OCI-LY7 (cell line): ENCODE data around the gene WDR91. TPM values are rescaled to one million over a fixed set of nuclear protein-coding genes. Genes with fewer than 3 reads are reported as not detected.

ENCODE experiments used
- BruUV-seq: library from RNA; stranded (reverse); fragments of 400-500 nt; replicated peaks from 2 replicates; lab custom pipeline; 2021; lab: Mats Ljungman, UMichigan
- CTCF ChIA-PET: fragments of 300-600 bp; sonication (Branson Sonifier 250); formaldehyde crosslinking; loops from one replicate; lab custom pipeline; 2022; ENCODE audit warnings: antibody characterized with exemption; ENCODE audit not compliant: unreplicated experiment; lab: Charles Lee
- POLR2A ChIA-PET: fragments of 300-600 bp; sonication (Branson Sonifier 250); formaldehyde crosslinking; loops from one replicate; lab custom pipeline; 2022; ENCODE audit warnings: antibody characterized with exemption; lab: Charles Lee
- DNase-seq: peaks from one replicate; pipeline ENCODE4 v3.0.0-alpha.2; 2015; ENCODE audit warnings: low spot score
- H2AFZ ChIP-seq: fragments of 200-600 bp; sonication (generic), shearing (Covaris generic); 2 replicates; pipeline ENCODE4 v1.6.1; 2014; ENCODE audit warnings: mild to moderate bottlenecking, antibody characterized with exemption, low read length, moderate library complexity
- H3K27ac ChIP-seq: fragments of 200-600 bp; sonication (generic); 2 replicates; pipeline ENCODE4 v1.5.1; 2014; ENCODE audit warnings: mixed run types, low read depth, mild to moderate bottlenecking, moderate library complexity, low read length, inconsistent platforms; ENCODE audit not compliant: poor library complexity, severe bottlenecking
- H3K36me3 ChIP-seq: fragments of 200-600 bp; sonication (generic); 2 replicates; pipeline ENCODE4 v1.6.1; 2014; ENCODE audit warnings: mild to moderate bottlenecking, antibody characterized with exemption, low read length, moderate library complexity, mixed read lengths; ENCODE audit not compliant: insufficient read depth
- H3K4me1 ChIP-seq: fragments of 200-600 bp; sonication (generic); 2 replicates; pipeline ENCODE4 v1.5.1; 2014; ENCODE audit warnings: mild to moderate bottlenecking, low read length; ENCODE audit not compliant: insufficient read depth, poor library complexity, severe bottlenecking
- H3K4me2 ChIP-seq: fragments of 200-600 bp; sonication (generic); 2 replicates; pipeline ENCODE4 v1.6.1; 2014; ENCODE audit warnings: mild to moderate bottlenecking, low read length
- H3K4me3 ChIP-seq: fragments of 200-600 bp; sonication (generic); 2 replicates; pipeline ENCODE4 v1.5.1; 2014; ENCODE audit warnings: mild to moderate bottlenecking, low read depth, low read length; ENCODE audit not compliant: poor library complexity, severe bottlenecking
- H3K79me2 ChIP-seq: fragments of 200-600 bp; sonication (generic); 2 replicates; pipeline ENCODE4 v1.6.1; 2016; ENCODE audit warnings: low read depth, mild to moderate bottlenecking, low read length, moderate library complexity, mixed read lengths; ENCODE audit not compliant: insufficient read depth
- H3K9me2 ChIP-seq: fragments of 200-600 bp; sonication (generic); 2 replicates; pipeline ENCODE4 v1.6.1; 2016; ENCODE audit warnings: mild to moderate bottlenecking, low read length, mixed read lengths; ENCODE audit not compliant: insufficient read depth
- H3K9me3 ChIP-seq: fragments of 200-600 bp; sonication (generic); 2 replicates; pipeline ENCODE4 v1.6.1; 2014; ENCODE audit warnings: mild to moderate bottlenecking, mixed run types, low read length, mixed read lengths
- H4K20me1 ChIP-seq: fragments of 200-600 bp; sonication (generic); 2 replicates; pipeline ENCODE4 v1.6.1; 2014; ENCODE audit warnings: mild to moderate bottlenecking, antibody characterized with exemption, low read length, moderate library complexity, mixed read lengths; ENCODE audit not compliant: insufficient read depth
- CTCF ChIP-seq: fragments of 200-600 bp; sonication (generic); conservative IDR thresholded peaks from 2 replicates; pipeline ENCODE4 v1.5.1; 2014; ENCODE audit warnings: mild to moderate bottlenecking, antibody characterized with exemption, low read length, moderate library complexity, mixed read lengths
- EZH2phosphoT487 ChIP-seq: fragments of 200-600 bp; sonication (generic); IDR thresholded peaks from 2 replicates; pipeline ENCODE4 v1.6.1; 2018; ENCODE audit warnings: low read depth, borderline replicate concordance, mild to moderate bottlenecking, mixed run types, antibody characterized with exemption, low read length, moderate library complexity, mixed read lengths
- intact Hi-C: fragments of 100-400 bp; cut with micrococcal nuclease; formaldehyde crosslinking; loops from one replicate; pipeline ENCODE4 v1.10.0; 2022; ENCODE audit not compliant: unreplicated experiment
- total RNA-seq, 2 experiments: library from RNA; depleted of rRNA in 1 of 2; stranded (reverse); fragments of >200 nt in 1 of 2; shearing (Covaris generic) in 1 of 2; gene quantifications; 2 replicates each; pipeline ENCODE4 v1.2.3, GENCODE V29; 2014 to 2022

Gene WDR91
- total RNA-seq, 2 experiments from 2014 or later = 13.6 to 17.1 TPM

GRCh38 chr7:135161669-135162068, 49.7 kb downstream of the WDR91 start:
- peaks cover 77% of the 10 kb centered on the region for H3K36me3 ChIP-seq
- CTCF ChIA-PET = interaction anchor here (0.9 kb wide), 1 partner anchor 8 kb away, joined by 6 read pairs; no protein-coding TSS in a partner anchor
- peaks cover 25% of the 10 kb centered on the region for H3K4me1 ChIP-seq
- H3K4me2 ChIP-seq = 0 out of 2 replicates have a peak overlapping the region, but pooled peaks have one; percentile 51
- POLR2A ChIA-PET = interaction anchor here (0.6 to 2.9 kb wide), 5 partner anchors 9 to 1920 kb away, joined by 3 to 34 read pairs (median 4); partner anchors contain the start of genes CYREN and TMEM140
- no peak overlapping the region for H3K4me3 ChIP-seq
- no peak for DNase-seq
- TF ChIP-seq CTCF = no peak
- TF ChIP-seq EZH2phosphoT487 = no peak
- H3K79me2 ChIP-seq = no peaks in the 10 kb centered on the region
- BruUV-seq = no TSS peak
- H2AFZ ChIP-seq = peak overlapping the region; percentile 48; the same call in 1 of the 2 replicates
- no peaks in the 10 kb centered on the region for H3K9me2 ChIP-seq
- H3K9me3 ChIP-seq = peaks cover 35% of the 10 kb centered on the region
- H4K20me1 ChIP-seq = no peaks in the 10 kb centered on the region
- peak overlapping the region; percentile 64 for H3K27ac ChIP-seq
- intact Hi-C loops = loop anchor here (2.0 kb wide), 1 partner anchor 815 kb away; the partner anchor contains the start of gene MTPN

GRCh38 chr7:135160858-135161653, 50.3 kb downstream of the WDR91 start:
- peak overlapping the region; percentile 48; the same call in 1 of the 2 replicates for H2AFZ ChIP-seq
- H3K9me2 ChIP-seq = no peaks in the 10 kb centered on the region
- H3K4me1 ChIP-seq = peaks cover 25% of the 10 kb centered on the region
- ChIA-PET POLR2A (interaction anchor here (0.6 to 2.9 kb wide), 8 partner anchors 9 to 1919 kb away, joined by 3 to 34 read pairs (median 4); partner anchors contain the start of genes CYREN and TMEM140), CTCF (interaction anchor here (0.9 kb wide), 1 partner anchor 8 kb away, joined by 6 read pairs; no protein-coding TSS in a partner anchor)
- H3K4me3 ChIP-seq = no peak overlapping the region
- peaks cover 71% of the 10 kb centered on the region for H3K36me3 ChIP-seq
- no peaks in the 10 kb centered on the region for H4K20me1 ChIP-seq
- intact Hi-C loops = loop anchor here (2.0 kb wide), 1 partner anchor 816 kb away; the partner anchor contains the start of gene MTPN
- no peaks in the 10 kb centered on the region for H3K79me2 ChIP-seq
- peak overlapping the region; percentile 64 for H3K27ac ChIP-seq
- TF ChIP-seq EZH2phosphoT487 (no peak), CTCF (no peak; the same call in 1 of the 2 replicates)
- H3K4me2 ChIP-seq = peak overlapping the region; percentile 51
- peaks cover 42% of the 10 kb centered on the region for H3K9me3 ChIP-seq
- TSS peak; percentile 8 for BruUV-seq
- peak; percentile 70 for DNase-seq
